Smooth muscle cell of the brain vasculature (primary cell): ENCODE data around the gene RPL41.
"Not testable (repeated sequence)": the region's sequence is repeated elsewhere in the genome, so short reads cannot be mapped to it uniquely, and the experiment has no call there.

Experiments
- DNase-seq: peaks from one replicate; pipeline ENCODE4 v3.0.0-alpha.2; 2012; ENCODE audit warnings: low read depth, low spot score

The RPL41 gene

DNA sequence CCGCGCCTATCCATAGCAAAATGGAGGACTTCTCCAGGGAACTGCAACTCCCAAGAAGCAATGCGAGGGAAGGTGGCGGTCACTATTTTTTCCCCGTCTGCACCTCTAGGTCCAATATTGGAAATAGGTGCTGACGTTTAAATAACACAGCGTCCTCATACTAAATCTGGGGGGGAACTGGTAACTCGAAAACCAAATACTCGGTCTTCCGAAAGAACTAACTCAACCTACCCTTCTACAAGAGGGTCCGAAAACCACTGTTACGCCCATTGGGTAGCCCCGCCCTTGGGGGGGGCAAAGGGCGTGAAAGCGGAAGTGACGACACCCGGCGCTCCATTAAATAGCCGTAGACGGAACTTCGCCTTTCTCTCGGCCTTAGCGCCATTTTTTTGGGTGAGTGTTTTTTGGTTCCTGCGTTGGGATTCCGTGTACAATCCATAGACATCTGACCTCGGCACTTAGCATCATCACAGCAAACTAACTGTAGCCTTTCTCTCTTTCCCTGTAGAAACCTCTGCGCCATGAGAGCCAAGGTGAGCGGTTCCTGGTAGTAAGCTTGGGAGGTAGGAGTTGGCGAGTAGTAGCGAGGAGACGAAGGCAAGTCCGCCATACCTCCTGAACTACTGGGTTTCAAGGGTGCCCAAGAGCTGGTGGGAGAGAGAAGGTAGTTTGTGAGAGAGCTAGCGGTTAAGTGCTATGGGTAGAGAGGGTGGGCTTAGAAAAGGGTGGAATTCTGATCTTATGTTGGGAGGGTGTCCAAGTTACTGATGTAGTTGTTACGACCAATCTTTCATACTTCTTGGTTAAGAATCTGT, at the start of gene RPL41:
RPL41 (plus strand) TSS at position 367 of the 815 bp plus-strand sequence.
- DNase-seq: peak; percentile 91

DNA sequence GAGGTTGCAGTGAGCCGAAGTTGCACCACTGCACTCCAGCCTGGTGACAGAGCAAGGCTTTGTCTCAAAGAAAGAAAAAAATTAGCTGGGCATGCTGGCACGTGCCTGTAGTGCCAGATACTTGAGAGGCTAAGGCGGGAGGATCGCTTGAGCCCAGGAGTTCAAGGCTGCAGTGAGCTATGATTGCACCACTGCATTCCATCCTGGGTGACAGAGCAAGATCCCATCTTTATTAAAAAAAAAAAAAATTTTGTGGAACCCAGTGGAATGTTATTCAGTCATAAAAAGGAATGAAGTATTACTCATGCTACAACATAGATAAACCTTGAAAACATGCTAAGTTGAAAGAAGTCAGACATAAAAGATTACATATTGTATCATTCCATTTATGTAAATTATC, 44.8 kb upstream of the RPL41 start:
- DNase-seq: no peak

DNA sequence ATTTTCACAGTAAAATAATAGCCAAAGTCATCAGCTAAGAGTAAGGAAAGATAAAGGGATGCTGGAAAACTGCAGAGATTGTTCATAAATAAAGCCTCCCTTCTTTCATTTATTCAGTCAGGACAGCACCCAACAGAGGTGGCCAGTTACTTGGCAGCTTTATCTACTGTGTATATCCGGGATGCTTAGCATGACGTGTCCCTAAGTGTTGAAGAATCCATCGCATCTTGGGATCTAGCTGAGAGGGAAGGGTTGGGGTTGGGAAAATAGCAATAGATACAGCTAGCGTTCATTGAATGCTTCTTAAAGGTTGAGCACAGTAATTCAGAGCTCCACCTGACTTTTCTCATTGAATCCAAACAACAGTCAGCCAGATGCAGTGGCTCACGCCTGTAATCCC, 42.0 kb upstream of the RPL41 start:
- no peak for DNase-seq

DNA sequence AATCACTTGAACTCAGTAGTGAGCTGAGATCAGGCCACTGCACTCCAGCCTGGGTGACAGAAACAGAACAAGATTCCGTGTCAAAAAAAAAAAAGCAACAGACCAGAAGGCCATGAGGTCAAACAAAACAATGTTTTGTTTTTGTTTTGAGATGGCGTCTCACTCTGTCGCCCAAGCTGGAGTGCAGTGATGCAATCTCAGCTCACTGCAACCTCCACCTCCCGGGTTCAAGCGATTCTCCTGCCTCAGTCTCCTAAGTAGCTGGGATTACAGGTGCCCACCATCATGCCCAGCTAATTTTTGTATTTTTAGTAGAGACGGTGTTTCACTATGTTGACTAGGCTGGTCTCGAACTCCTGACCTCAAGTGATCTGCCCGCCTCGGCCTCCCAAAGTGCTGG, 38.5 kb upstream of the RPL41 start:
- not testable (repeated sequence) for DNase-seq

DNA sequence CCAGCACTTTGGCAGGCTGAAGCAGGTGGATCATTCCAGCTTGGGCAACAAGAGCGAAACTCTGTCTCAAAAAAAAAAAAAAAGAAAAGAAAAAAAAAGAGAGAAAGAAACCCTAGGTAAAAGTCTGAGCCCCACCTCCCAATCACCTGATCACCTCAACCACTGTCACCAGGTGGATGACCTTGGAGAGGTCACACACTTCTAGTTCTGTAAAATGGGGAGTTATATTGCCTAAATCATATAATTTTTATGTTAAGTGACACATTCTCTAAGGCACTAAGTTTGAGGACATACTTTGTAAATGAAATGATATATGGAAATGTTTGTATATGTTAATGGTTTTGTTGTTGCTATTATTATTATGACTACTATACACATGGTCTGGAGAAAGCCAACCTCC, 38.0 kb upstream of the RPL41 start:
- no peak for DNase-seq

DNA sequence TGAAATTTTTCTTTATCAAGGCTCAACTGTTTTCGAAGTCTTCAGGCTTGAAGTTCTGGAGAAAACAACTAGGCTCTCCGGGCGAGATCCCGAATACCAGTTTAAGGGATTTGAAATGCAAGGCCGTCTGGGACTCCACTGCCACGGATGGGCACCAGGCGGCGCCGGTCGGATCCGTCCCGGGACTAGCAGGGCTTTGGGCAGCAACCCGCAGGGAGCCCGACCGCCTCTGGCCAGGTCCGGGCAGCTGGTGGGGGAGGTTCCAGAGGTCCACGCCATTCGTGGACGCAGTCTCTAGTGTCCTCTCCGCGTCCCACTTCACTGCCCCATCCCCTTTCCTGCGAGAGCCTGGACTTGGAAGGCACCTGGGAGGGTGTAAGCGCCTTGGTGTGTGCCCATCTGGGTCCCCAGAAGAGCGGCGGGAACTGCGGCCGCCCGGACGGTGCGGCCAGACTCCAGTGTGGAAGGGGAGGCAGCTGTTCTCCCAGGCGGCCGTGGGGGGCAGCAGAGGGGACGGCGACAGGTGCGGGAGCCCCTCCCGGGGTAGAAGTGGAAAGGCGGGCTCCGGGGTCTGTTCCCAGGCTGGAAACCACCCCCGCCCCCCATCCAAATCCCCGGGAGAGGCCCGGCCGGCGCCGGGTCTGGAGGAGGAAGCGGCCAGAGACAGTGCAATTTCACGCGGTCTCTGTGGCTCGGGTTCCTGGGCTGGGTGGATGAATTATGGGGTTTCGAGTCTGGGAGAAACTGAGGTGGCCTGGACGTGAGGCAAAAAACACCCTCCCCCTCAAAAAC, 37.3 kb upstream of the RPL41 start:
- DNase-seq: no peak

DNA sequence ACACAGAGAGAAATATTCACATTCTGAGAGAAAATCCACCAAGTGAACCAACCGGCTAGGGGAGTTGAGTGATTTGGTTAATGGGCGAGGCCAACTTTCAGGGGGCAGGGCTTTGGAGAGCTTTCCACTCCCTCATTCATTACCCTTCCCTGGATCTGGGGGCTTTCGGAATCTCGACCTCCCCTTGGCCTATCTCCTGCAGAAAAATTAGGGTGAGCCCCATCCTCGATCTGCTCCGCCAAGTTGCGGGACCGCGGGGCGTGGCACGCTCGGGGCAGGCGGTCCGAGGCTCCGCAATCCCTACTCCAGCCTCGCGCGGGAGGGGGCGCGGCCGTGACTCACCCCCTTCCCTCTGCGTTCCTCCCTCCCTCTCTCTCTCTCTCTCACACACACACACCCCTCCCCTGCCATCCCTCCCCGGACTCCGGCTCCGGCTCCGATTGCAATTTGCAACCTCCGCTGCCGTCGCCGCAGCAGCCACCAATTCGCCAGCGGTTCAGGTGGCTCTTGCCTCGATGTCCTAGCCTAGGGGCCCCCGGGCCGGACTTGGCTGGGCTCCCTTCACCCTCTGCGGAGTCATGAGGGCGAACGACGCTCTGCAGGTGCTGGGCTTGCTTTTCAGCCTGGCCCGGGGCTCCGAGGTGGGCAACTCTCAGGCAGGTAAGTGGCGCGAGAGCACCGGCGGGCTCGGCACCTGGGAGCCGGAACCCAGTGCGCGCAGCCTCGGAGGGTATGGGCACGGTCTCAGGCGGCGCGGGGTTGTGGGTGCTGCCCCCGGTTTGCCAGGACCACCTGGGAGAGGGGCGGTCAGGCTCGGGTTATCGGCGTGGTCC, 36.5 kb upstream of the RPL41 start, which contains the start of gene ERBB3:
ERBB3 (plus strand) TSS at position 443 of the 833 bp plus-strand sequence; CDS start at position 579, 136 bp downstream.
- no peak for DNase-seq

DNA sequence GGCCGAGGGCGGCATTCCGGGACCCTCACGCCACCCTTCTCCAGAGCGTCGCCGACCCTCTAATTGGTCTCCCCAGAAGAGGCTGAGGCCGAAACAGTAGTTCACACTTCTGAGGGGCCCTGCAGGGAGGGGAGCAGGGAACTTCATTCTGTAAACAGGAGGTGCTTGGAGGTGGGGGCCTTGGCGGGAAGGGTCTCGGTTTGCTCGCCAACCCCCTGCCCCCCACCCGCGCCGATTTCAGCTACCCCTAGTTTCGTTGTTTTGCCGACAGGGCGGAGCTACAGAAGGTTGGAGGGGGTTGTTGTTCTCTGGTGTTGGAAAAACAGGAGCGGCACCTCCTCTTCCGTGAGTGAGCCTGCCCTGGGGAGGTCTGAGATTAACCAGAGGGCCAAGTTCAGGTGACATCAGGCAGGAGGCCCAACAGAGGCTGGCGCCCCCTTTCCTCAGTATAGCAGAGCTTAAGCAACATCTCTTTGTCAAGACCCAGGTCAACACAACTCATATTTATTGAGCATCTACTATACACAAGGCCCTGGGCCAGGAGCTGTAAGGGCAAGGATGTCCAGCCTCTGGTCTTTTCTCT, 35.8 kb upstream of the RPL41 start:
- DNase-seq: no peak

DNA sequence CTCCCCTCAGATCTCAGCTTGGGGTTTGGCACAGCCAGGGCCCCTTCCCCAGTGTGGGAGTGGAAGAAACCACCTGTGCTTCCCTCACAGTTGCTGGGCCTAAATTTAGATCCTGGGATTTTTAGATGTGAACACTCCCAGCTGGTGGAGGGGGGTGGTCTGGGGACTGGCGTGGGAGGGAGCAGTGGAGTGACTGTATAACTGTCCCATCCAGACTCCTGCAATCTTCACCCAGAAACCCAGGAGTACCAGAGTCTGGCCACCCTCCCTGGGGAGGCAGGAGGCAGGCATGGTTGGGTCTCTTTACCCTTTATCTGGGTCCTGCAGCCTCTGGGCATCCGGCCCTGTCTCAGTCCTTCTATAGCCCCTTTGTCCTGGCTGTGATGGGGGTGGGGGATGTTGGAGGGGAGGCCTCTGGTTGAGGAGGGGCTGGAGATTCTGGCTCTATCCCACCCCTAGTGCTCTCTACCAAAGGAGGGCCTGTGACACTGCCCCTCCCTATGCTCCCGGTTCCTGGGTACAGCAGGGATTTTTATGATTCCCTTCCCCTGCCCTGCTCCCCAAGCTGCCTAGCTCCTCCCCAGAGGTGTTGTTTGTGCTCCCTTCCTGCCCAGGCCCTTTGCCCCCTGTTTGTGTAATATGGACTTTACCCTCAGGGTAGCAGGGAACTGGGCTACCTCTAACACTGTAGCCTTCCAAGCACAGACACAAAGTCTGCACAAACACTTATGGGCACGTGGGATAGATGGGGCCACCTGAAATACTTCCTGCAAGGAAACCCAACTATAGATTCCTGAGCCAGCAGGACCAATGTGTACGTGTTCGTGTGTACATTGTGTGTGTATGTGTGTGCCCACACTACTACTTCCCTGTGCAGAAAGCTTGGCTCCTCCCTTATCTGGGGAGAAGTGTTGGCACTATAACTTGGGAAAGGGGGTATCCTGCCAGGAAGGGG, 34.8 kb upstream of the RPL41 start:
- DNase-seq: no peak

DNA sequence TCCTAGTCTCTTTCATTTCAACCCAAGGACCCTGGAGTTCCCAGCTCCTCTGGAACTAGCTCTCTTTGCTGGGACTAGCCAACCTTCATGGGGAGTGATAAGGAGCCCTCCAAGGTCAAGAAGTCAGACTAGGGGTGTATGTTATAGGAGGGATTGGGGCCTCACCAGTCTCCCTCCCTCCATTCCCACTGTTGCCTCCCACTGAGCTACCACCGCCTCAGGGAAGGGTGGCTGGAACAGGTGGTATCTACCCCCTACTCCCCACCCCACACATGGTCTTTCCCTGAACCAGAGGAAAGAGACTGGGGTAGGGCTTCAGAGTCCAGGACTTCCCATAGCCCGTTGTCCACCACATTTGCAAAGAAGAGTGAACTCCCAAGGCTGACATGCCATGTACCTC, 34.1 kb upstream of the RPL41 start:
- no peak for DNase-seq

DNA sequence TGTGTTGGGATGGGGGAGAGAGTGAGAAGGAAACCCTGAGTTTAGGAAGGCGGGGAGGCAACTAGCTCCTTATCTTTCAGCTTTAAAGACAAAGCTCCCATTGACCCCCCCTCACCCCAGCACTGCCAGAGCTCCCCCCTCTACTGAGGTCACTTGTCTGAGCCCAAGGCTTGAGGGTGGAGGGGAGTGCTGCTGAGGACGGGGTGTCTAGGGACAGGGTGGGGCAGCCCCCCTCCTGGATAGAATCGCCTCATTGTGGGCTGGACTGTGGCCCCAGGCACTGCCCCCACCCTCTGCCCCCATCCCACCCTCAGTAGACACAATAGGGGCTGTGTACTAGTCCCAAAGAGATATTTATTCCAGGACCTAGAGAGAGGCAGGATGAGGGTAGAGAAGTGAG, 33.5 kb upstream of the RPL41 start:
- DNase-seq: no peak

DNA sequence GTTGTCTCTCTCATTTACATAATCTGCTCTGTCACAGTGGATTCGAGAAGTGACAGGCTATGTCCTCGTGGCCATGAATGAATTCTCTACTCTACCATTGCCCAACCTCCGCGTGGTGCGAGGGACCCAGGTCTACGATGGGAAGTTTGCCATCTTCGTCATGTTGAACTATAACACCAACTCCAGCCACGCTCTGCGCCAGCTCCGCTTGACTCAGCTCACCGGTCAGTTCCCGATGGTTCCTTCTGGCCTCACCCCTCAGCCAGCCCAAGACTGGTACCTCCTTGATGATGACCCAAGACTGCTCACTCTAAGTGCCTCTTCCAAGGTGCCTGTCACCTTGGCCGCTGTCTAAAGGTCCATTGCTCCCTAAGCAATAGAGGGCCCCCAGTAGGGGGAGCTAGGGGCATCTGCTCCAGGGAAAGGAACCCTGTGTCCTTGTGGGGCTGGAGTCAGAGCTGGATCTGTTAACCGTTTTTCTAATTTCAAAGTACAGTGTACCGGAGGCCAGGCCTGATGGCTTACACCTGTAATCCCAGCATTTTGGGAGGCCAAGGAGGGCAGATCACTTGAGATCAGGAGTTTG, 31.4 kb upstream of the RPL41 start:
- no peak for DNase-seq

DNA sequence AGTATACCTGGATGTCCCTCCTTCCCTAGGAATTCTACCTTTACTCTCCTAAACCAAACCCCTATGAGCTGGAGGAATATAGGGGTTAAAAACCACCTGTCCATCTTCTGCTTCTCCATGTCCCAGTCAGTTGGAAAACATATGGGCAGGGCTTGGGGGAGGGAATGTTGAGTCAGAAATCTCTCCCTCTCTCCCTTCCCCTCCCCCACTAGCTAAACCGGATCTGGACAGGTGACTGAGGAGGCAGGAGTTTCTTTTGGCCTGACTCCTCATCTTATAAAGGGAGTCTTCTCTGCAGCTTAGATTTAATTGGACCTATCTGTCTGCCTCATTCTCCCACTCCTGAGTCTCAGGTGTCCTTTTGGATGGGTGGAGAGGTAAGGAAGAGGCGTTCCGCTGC, 30.3 kb upstream of the RPL41 start:
- DNase-seq: no peak

DNA sequence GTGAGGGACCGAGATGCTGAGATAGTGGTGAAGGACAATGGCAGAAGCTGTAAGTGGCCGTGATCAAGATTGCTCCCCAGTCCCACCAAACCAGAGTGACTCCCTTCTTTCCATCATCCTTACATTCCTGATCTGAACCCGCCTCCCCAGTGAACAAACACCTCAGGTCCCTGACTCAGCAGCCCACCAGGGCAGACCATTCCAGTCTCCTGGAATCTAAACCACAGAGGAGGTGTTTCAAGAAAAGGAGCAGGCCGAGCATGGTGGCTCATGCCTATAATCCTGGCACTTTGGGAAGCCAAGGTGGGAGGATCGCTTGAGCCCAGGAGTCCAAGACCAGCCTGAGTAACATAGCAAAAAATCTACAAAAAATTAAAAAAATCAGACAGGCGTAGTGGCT, 29.8 kb upstream of the RPL41 start:
- no peak for DNase-seq

DNA sequence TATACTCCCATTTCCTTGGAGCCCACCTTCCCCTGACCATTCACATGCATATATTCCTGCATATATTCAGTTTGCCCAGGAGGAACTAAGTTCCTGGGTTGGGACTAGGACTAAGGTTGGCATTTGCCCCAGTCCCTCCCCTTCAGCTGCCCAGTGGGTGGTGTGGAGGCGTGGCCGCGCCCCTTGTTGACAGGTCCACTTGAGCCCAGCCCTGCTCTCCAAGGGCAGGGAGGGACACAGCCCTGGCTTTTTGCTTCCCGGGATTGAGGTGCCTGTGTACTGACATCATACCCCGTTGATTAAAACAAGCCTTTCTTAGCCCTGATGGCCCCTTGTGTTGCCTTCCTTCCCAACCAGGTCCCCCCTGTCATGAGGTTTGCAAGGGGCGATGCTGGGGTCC, 29.2 kb upstream of the RPL41 start:
- no peak for DNase-seq

DNA sequence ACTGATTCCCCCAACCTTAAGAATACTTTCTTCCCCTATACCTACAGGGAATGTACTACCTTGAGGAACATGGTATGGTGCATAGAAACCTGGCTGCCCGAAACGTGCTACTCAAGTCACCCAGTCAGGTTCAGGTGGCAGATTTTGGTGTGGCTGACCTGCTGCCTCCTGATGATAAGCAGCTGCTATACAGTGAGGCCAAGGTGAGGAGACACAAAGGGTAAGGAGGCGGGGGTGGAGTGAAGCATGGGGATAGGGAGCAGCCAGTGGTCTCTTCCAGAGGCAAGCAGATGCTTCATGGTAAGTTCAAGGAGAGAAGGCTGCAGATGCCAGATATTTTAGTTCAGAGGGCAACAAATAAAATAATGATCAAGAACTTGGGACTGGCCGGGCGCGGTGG, 18.7 kb upstream of the RPL41 start:
- no peak for DNase-seq

DNA sequence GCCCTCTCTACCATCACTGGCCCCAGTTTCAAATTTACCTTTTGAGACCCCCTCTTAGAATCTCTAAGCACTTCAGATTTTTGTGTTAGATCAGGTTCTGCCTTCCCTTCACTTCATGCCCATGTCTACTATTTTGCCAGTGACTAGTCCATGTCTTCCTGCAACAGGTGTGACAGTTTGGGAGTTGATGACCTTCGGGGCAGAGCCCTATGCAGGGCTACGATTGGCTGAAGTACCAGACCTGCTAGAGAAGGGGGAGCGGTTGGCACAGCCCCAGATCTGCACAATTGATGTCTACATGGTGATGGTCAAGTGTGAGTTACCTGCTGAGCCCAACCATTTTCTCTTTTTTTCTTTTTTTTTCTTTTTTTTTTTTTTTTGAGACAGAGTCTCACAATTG, 17.8 kb upstream of the RPL41 start:
- no peak for DNase-seq

DNA sequence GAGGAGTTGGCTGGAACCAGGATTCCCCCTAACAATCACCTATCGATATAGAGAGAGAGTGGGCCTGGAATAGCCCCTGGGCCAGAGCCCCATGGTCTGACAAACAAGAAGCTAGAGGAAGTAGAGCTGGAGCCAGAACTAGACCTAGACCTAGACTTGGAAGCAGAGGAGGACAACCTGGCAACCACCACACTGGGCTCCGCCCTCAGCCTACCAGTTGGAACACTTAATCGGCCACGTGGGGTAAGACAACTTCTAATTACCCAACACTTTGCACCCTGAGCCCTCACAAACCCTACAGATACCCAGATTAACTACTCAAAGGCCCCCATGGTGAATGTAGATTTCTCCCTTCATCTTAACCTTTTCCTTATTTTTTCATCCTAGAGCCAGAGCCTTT, 16.6 kb upstream of the RPL41 start:
- no peak for DNase-seq

DNA sequence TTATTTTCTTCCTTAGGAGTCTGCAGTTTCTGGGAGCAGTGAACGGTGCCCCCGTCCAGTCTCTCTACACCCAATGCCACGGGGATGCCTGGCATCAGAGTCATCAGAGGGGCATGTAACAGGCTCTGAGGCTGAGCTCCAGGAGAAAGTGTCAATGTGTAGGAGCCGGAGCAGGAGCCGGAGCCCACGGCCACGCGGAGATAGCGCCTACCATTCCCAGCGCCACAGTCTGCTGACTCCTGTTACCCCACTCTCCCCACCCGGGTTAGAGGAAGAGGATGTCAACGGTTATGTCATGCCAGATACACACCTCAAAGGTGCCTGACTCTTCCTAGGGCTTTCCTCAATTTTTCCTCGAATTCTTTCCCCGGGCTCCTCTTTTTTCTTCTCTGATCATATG, 15.4 kb upstream of the RPL41 start:
- no peak for DNase-seq

DNA sequence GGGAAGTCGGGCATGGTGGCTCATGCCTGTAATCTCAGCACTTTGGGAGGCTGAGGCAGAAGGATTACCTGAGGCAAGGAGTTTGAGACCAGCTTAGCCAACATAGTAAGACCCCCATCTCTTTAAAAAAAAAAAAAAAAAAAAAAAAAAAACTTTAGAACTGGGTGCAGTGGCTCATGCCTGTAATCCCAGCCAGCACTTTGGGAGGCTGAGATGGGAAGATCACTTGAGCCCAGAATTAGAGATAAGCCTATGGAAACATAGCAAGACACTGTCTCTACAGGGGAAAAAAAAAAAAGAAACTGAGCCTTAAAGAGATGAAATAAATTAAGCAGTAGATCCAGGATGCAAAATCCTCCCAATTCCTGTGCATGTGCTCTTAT, 13.8 kb upstream of the RPL41 start:
- no peak for DNase-seq
